Astrocyte of the spinal cord (primary cell): ENCODE data around the gene CDK5RAP2.

Experiments used
- DNase-seq: peaks from one replicate; pipeline ENCODE4 v3.0.0; 2011; ENCODE audit warnings: low read depth, low spot score
- H3K4me3 ChIP-seq: 2 replicates; pipeline ENCODE4 v1.5.1; 2011; ENCODE audit warnings: low read depth, mild to moderate bottlenecking, low read length, moderate library complexity
- CTCF ChIP-seq: IDR thresholded peaks from 2 replicates; pipeline ENCODE4 v1.5.1; 2012; ENCODE audit warnings: low read depth, mild to moderate bottlenecking, low read length, inconsistent platforms
- in situ Hi-C: cut with HindIII; loops from 2 replicates; pipeline ENCODE4 v1.10.0; 2017; ENCODE audit warnings: low sequenced_read_pairs

Gene CDK5RAP2

GRCh38 chr9:120402741-120403542, 177.0 kb downstream of the CDK5RAP2 start:
- no peak overlapping the region for H3K4me3 ChIP-seq
- in situ Hi-C loops: no loop called here
- TF ChIP-seq CTCF: no peak
- peak; percentile 97 for DNase-seq

DNA sequence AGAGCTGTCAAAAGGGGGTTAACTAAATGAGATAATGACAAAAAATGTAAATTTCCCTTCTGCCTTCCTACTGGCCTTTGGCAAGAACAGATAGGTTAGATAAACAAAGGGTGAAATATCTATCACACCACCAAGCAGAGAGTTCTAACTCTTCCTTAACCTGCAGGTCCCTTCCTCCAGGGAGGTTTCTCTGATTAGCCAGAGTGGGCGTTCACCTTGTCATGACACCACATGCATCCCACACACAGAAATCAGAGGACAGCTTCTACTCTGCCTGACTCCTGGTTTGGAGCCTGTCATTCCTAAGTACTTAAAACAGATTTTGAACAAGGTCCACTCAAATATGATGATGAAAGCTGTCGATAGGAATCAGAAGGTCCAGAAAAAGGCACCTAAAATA, 180.0 kb downstream of the CDK5RAP2 start:
- no peak for DNase-seq
- no peak overlapping the region for H3K4me3 ChIP-seq
- in situ Hi-C loops: no loop called here
- TF ChIP-seq CTCF: no peak

GRCh38 chr9:120398286-120398685, 181.7 kb downstream of the CDK5RAP2 start:
- no peak for DNase-seq
- no peak for TF ChIP-seq CTCF
- in situ Hi-C loops: no loop called here
- no peak overlapping the region for H3K4me3 ChIP-seq

- no peak overlapping the region for H3K4me3 ChIP-seq
- DNase-seq: no peak
- no peak for TF ChIP-seq CTCF
- in situ Hi-C loops: no loop called here
These were observed 182.5 kb downstream of the CDK5RAP2 start for GRCh38 chr9:120397453-120397852.

GRCh38 chr9:120396931-120397330, 183.0 kb downstream of the CDK5RAP2 start:
- H3K4me3 ChIP-seq: no peak overlapping the region
- peak; percentile 31 for DNase-seq
- no peak for TF ChIP-seq CTCF
- in situ Hi-C loops: no loop called here

DNA sequence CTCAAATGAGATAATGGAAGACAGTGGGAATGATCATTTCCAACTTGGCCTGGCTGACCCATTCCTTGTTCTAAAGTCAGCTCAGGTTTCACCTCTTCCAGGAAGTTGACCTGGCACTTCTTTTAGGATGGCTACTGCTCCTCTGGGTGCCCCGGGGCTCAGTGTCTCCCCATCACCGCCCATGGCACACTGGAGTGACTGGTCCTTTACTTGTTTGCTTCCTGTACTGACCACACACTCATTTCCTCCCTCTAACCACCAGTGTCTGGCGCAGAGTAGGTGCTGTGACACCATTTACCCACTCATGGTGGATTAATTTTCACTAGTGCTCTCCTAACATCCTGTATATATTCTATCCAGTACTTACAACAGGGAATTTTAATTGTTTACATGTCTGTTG, 183.5 kb downstream of the CDK5RAP2 start:
- TF ChIP-seq CTCF: no peak
- DNase-seq: no peak
- no peak overlapping the region for H3K4me3 ChIP-seq
- in situ Hi-C loops: no loop called here
